Measurements from ENCODE around the gene FRMD4A. TPM values are rescaled to one million over a fixed set of nuclear protein-coding genes. Genes with fewer than 3 reads are reported as not detected.
"Not testable (repeated sequence)": the region's sequence is repeated elsewhere in the genome, so short reads cannot be mapped to it uniquely, and the experiment has no call there.

FRMD4A gene
- total RNA-seq, 2 experiments from 2014 or later, result 0.30 to 0.35 TPM

DNA sequence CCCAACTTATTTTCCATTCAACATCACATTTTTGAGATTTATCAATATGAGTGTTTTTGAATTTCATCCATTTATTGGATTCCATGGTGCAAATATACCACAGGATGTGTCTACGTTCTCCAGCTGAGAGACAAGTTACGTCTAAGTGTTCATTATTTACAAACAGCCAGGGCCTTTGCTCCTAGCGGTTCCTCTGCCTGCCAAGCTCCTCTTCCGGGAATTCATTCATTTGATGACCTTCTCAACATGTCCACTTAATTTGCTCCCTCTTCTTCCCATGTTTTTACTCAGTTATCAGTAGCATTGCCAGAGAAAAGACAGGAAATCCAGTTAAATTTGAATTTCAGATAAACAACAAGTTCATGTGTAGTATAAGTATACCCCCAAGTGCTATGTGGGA, 422.2 kb downstream of the FRMD4A start:
- Mint-ChIP-seq H3K27ac (no peak overlapping the region), H3K4me1 (no peaks in the 10 kb centered on the region), H3K27me3 (no peaks in the 10 kb centered on the region), H3K4me3 (no peak overlapping the region), H3K36me3 (ENCODE audit: low read depth) (no peaks in the 10 kb centered on the region), H3K9me3 (no peaks in the 10 kb centered on the region)
- CTCF ChIA-PET, result no interaction called here
- DNase-seq, result no peak
- POLR2A ChIA-PET, result no interaction called here

DNA sequence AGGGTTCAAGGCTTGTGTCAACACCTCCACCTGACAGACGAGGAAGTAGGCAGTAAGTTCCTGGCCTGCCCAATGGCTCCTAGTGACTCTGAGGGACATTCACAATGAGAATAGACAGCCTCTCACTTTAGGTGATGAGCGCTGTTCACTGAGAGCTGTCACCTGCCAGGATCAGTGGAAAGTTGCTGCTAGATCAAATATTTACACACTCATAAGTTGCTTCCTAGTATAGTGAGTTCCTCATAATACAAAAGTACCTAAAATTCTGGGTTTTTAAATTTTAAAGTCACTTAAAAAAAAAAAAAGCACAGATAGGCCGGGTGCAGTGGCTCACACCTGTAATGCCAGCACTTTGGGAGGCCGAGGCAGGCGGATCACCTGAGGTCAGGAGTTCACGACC, 423.2 kb downstream of the FRMD4A start:
- no peak for DNase-seq
- Mint-ChIP-seq H3K36me3 (ENCODE audit: low read depth) (no peaks in the 10 kb centered on the region), H3K4me3 (no peak overlapping the region), H3K4me1 (no peaks in the 10 kb centered on the region), H3K27me3 (no peaks in the 10 kb centered on the region), H3K27ac (no peak overlapping the region), H3K9me3 (no peaks in the 10 kb centered on the region)
- CTCF ChIA-PET, result no interaction called here
- POLR2A ChIA-PET, result no interaction called here

GRCh38 chr10:13905281-13905680, 425.4 kb downstream of the FRMD4A start:
- Mint-ChIP-seq H3K27me3 (no peaks in the 10 kb centered on the region), H3K4me3 (no peak overlapping the region), H3K36me3 (ENCODE audit: low read depth) (no peaks in the 10 kb centered on the region), H3K9me3 (no peaks in the 10 kb centered on the region), H3K4me1 (no peaks in the 10 kb centered on the region), H3K27ac (no peak overlapping the region)
- DNase-seq, result no peak
- ChIA-PET POLR2A (no interaction called here), CTCF (interaction anchor here (0.6 kb wide), 1 partner anchor 1431 kb away, joined by 4 read pairs; no protein-coding TSS in a partner anchor)

- ChIA-PET CTCF (no interaction called here), POLR2A (interaction anchor here (0.6 kb wide), 1 partner anchor 1257 kb away, joined by 4 read pairs; no protein-coding TSS in a partner anchor)
- Mint-ChIP-seq H3K27ac (no peak overlapping the region), H3K4me1 (no peaks in the 10 kb centered on the region), H3K9me3 (no peaks in the 10 kb centered on the region), H3K36me3 (ENCODE audit: low read depth) (no peaks in the 10 kb centered on the region), H3K4me3 (no peak overlapping the region), H3K27me3 (no peaks in the 10 kb centered on the region)
- no peak for DNase-seq
These were observed 426.7 kb downstream of the FRMD4A start for GRCh38 chr10:13904064-13904463.

- no peaks in the 10 kb centered on the region for H3K36me3 Mint-ChIP-seq (ENCODE audit: low read depth)
- no peaks in the 10 kb centered on the region for H3K27me3 Mint-ChIP-seq
- no peak overlapping the region for H3K4me3 Mint-ChIP-seq
- no peak for DNase-seq
- no peak overlapping the region for H3K27ac Mint-ChIP-seq
- ChIA-PET CTCF (interaction anchor here (0.7 kb wide), 3 partner anchors 34 to 551 kb away, joined by 3 to 5 read pairs (median 3); no protein-coding TSS in a partner anchor), POLR2A (no interaction called here)
- no peaks in the 10 kb centered on the region for H3K4me1 Mint-ChIP-seq
- H3K9me3 Mint-ChIP-seq, result no peaks in the 10 kb centered on the region
These were observed 427.7 kb downstream of the FRMD4A start for GRCh38 chr10:13902868-13903587.

- POLR2A ChIA-PET, result no interaction called here
- CTCF ChIA-PET, result no interaction called here
- no peak overlapping the region for H3K4me3 Mint-ChIP-seq
- H3K27me3 Mint-ChIP-seq, result peaks cover 12% of the 10 kb centered on the region
- no peaks in the 10 kb centered on the region for H3K9me3 Mint-ChIP-seq
- DNase-seq, result no peak
- H3K27ac Mint-ChIP-seq, result no peak overlapping the region
- H3K4me1 Mint-ChIP-seq, result no peaks in the 10 kb centered on the region
- H3K36me3 Mint-ChIP-seq (ENCODE audit: low read depth), result no peaks in the 10 kb centered on the region
These were observed 430.8 kb downstream of the FRMD4A start for GRCh38 chr10:13899941-13900340.

- DNase-seq; H3K4me1 Mint-ChIP-seq; H3K4me3 Mint-ChIP-seq; POLR2A ChIA-PET; H3K9me3 Mint-ChIP-seq; H3K27ac Mint-ChIP-seq; CTCF ChIA-PET; H3K36me3 Mint-ChIP-seq (ENCODE audit: low read depth): not testable (repeated sequence)
- H3K27me3 Mint-ChIP-seq, result peaks cover 42% of the 10 kb centered on the region
These were observed 434.6 kb downstream of the FRMD4A start for GRCh38 chr10:13896146-13896545.

DNA sequence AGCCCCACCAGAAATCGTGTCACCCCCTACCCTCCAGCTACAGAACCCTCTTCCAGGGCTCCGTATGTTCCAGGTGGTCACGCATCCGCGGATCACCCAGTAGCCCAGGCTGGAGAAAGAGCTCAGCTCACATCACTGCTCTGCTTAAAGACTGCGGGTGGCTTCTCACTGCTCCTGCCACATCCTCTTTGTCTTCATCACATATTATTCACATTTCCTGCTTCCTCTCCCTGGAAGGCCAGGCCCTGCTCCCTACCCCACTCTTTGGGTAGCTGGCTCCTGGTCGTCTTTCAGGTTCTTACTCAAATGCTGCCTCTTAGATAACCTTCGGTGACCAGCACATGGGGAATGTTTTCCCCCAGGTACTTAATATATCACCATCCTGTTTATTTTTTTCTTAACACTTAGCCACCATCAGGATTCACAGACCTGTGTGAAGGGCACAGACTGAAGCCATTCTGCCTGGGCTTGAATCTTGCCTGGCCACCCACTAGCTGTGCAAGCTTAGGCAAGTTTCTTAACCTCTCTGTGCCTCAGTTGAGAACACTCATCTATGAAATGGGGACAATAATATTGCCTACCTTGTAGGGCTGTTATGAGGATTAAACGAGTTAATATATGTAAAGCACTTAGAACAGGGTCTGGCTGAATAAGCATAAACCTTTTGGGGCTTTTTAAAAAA, 436.2 kb downstream of the FRMD4A start:
- ChIA-PET CTCF (interaction anchor here (0.6 kb wide), 1 partner anchor 237 kb away, joined by 4 read pairs; no protein-coding TSS in a partner anchor), POLR2A (no interaction called here)
- Mint-ChIP-seq H3K4me1 (peaks cover 8% of the 10 kb centered on the region), H3K36me3 (ENCODE audit: low read depth) (no peaks in the 10 kb centered on the region), H3K9me3 (no peaks in the 10 kb centered on the region), H3K4me3 (no peak overlapping the region), H3K27ac (no peak overlapping the region), H3K27me3 (peaks cover 58% of the 10 kb centered on the region)
- DNase-seq, result no peak

DNA sequence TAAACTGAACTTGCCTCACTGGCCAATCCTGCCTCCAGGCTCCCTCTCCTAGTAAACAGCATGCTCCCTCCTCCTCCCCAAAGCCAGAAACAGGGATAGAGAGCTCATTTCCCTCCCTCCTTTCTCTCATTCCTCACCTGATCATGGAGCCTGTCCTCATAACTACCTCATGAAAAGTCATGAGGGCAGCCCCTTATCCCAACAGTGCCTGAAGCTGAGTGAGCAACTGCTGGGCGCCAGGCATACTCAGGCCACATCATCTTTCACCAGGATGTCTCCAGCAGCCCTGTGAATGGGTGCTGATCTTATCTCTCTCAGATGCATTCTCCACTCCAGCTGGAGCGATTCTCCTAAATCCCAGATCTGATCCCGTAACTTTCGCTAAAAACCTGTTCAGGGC, 436.8 kb downstream of the FRMD4A start:
- Mint-ChIP-seq H3K4me1 (peaks cover 8% of the 10 kb centered on the region), H3K27me3 (peaks cover 64% of the 10 kb centered on the region), H3K4me3 (no peak overlapping the region), H3K27ac (no peak overlapping the region), H3K36me3 (ENCODE audit: low read depth) (no peaks in the 10 kb centered on the region), H3K9me3 (no peaks in the 10 kb centered on the region)
- DNase-seq, result no peak
- POLR2A ChIA-PET, result no interaction called here
- CTCF ChIA-PET, result interaction anchor here (0.6 kb wide), 1 partner anchor 236 kb away, joined by 4 read pairs; no protein-coding TSS in a partner anchor

DNA sequence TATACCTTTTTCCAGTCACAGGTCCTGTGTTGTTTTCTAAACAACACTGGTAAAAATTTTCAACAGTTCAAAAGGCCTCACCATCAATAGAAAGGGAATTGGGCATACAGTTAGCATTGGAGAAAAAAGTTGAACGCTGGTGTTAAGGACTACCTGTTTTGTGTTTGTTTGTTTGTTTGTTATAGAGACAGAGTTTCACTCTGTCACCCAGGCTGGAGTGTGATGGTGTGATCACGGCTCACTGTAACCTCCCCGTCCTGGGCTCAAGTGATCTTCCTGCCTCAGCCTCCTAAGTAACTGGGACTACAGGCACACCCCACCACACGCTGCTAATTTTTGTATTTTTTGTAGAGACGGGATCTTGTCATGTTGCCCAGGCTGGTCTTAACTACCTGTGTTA, 437.9 kb downstream of the FRMD4A start:
- peaks cover 8% of the 10 kb centered on the region for H3K4me1 Mint-ChIP-seq
- no peak for DNase-seq
- H3K4me3 Mint-ChIP-seq, result no peak overlapping the region
- H3K27ac Mint-ChIP-seq, result no peak overlapping the region
- H3K36me3 Mint-ChIP-seq (ENCODE audit: low read depth), result no peaks in the 10 kb centered on the region
- CTCF ChIA-PET, result no interaction called here
- no peaks in the 10 kb centered on the region for H3K9me3 Mint-ChIP-seq
- H3K27me3 Mint-ChIP-seq, result peaks cover 74% of the 10 kb centered on the region
- POLR2A ChIA-PET, result no interaction called here

GRCh38 chr10:13892001-13892491, 438.7 kb downstream of the FRMD4A start:
- H3K27ac Mint-ChIP-seq, result no peak overlapping the region
- no peaks in the 10 kb centered on the region for H3K9me3 Mint-ChIP-seq
- POLR2A ChIA-PET, result no interaction called here
- no peak for DNase-seq
- CTCF ChIA-PET, result no interaction called here
- no peaks in the 10 kb centered on the region for H3K36me3 Mint-ChIP-seq (ENCODE audit: low read depth)
- H3K27me3 Mint-ChIP-seq, result peaks cover 82% of the 10 kb centered on the region
- no peak overlapping the region for H3K4me3 Mint-ChIP-seq
- H3K4me1 Mint-ChIP-seq, result peaks cover 10% of the 10 kb centered on the region

- no peaks in the 10 kb centered on the region for H3K36me3 Mint-ChIP-seq (ENCODE audit: low read depth)
- DNase-seq, result no peak
- POLR2A ChIA-PET, result interaction anchor here (1.0 kb wide), 1 partner anchor 294 kb away, joined by 6 read pairs; no protein-coding TSS in a partner anchor
These were observed 439.4 kb downstream of the FRMD4A start for GRCh38 chr10:13891128-13892000.

More at GRCh38 chr10:13891128-13892000, 439.4 kb downstream of the FRMD4A start:
- Mint-ChIP-seq H3K9me3 (no peaks in the 10 kb centered on the region), H3K27me3 (peaks cover 87% of the 10 kb centered on the region), H3K4me1 (peaks cover 15% of the 10 kb centered on the region), H3K27ac (no peak overlapping the region), H3K4me3 (no peak overlapping the region)
- CTCF ChIA-PET, result no interaction called here

All from activated CD4-positive, alpha-beta memory T cell treated with anti-CD3 and anti-CD28 coated beads, Interleukin-2, amount 10 ng/mL, durations not matched to agents 7 days and 5 days (primary cell).